Activated CD4-positive, alpha-beta memory T cell treated with anti-CD3 and anti-CD28 coated beads for 36 hours (primary cell): ENCODE results near the gene CLEC2L. TPM values are rescaled to one million over a fixed set of nuclear protein-coding genes. Genes with fewer than 3 reads are reported as not detected.

Experiments used
- CTCF ChIA-PET: fragments of 350-600 bp; sonication (Branson Sonifier 250); formaldehyde crosslinking; loops from one replicate; lab custom pipeline; 2021; ENCODE audit warnings: antibody characterized with exemption, inconsistent platforms; lab: Charles Lee
- POLR2A ChIA-PET: fragments of 350-600 bp; sonication (Branson Sonifier 250); formaldehyde crosslinking; loops from one replicate; lab custom pipeline; 2021; ENCODE audit warnings: antibody characterized with exemption; lab: Charles Lee
- DNase-seq: peaks from one replicate; pipeline ENCODE4 v3.0.0-alpha.2; 2020
- H3K27ac Mint-ChIP-seq: one replicate; pipeline ENCODE4 v1.8.0; 2021; ENCODE audit warnings: mixed read lengths
- H3K27me3 Mint-ChIP-seq: one replicate; pipeline ENCODE4 v1.8.0; 2021; ENCODE audit warnings: mixed read lengths
- H3K36me3 Mint-ChIP-seq: one replicate; pipeline ENCODE4 v1.8.0; 2021; ENCODE audit warnings: mixed read lengths
- H3K4me1 Mint-ChIP-seq: one replicate; pipeline ENCODE4 v1.8.0; 2021; ENCODE audit warnings: low read depth, mixed read lengths
- H3K4me3 Mint-ChIP-seq: one replicate; pipeline ENCODE4 v1.8.0; 2021; ENCODE audit warnings: mild to moderate bottlenecking, mixed read lengths
- H3K9me3 Mint-ChIP-seq: one replicate; pipeline ENCODE4 v1.8.0; 2021; ENCODE audit warnings: mixed read lengths
- intact Hi-C: fragments of 100-400 bp; cut with micrococcal nuclease; formaldehyde crosslinking; loops from one replicate; pipeline ENCODE4 v1.15.1; 2023
- total RNA-seq, 2 experiments: library from RNA; stranded (reverse); gene quantifications; one replicate each; pipeline ENCODE4 v1.2.3, GENCODE V29; 2021

The CLEC2L gene
- total RNA-seq, 2 experiments from 2014 or later = not detected

- no peak for DNase-seq
- no peaks in the 10 kb centered on the region for H3K27me3 Mint-ChIP-seq
- H3K36me3 Mint-ChIP-seq = peaks cover 9% of the 10 kb centered on the region
- no peak overlapping the region for H3K27ac Mint-ChIP-seq
- POLR2A ChIA-PET = no interaction called here
- H3K9me3 Mint-ChIP-seq = no peaks in the 10 kb centered on the region
- no peak overlapping the region for H3K4me3 Mint-ChIP-seq
- CTCF ChIA-PET = no interaction called here
- no peaks in the 10 kb centered on the region for H3K4me1 Mint-ChIP-seq
- intact Hi-C loops = no loop called here
Measured at GRCh38 chr7:139572704-139573385, 49.4 kb downstream of the CLEC2L start.

- no peak for DNase-seq
- Mint-ChIP-seq H3K27me3 (no peaks in the 10 kb centered on the region), H3K9me3 (no peaks in the 10 kb centered on the region), H3K4me3 (no peak overlapping the region), H3K4me1 (no peaks in the 10 kb centered on the region), H3K27ac (no peak overlapping the region), H3K36me3 (peaks cover 10% of the 10 kb centered on the region)
- ChIA-PET CTCF (no interaction called here), POLR2A (no interaction called here)
- intact Hi-C loops = no loop called here
Measured at GRCh38 chr7:139573871-139574270, 50.4 kb downstream of the CLEC2L start.

- Mint-ChIP-seq H3K4me3 (no peak overlapping the region), H3K9me3 (no peaks in the 10 kb centered on the region), H3K4me1 (no peaks in the 10 kb centered on the region), H3K27me3 (no peaks in the 10 kb centered on the region), H3K36me3 (peaks cover 10% of the 10 kb centered on the region), H3K27ac (no peak overlapping the region)
- intact Hi-C loops = no loop called here
- CTCF ChIA-PET = no interaction called here
- DNase-seq = no peak
- POLR2A ChIA-PET = no interaction called here
Measured at GRCh38 chr7:139574618-139575337, 51.3 kb downstream of the CLEC2L start.

GRCh38 chr7:139575338-139575680, 51.8 kb downstream of the CLEC2L start:
- Mint-ChIP-seq H3K9me3 (no peaks in the 10 kb centered on the region), H3K4me1 (no peaks in the 10 kb centered on the region), H3K36me3 (peaks cover 10% of the 10 kb centered on the region), H3K27me3 (no peaks in the 10 kb centered on the region), H3K27ac (no peak overlapping the region), H3K4me3 (no peak overlapping the region)
- no peak for DNase-seq
- ChIA-PET CTCF (no interaction called here), POLR2A (no interaction called here)
- intact Hi-C loops = no loop called here

GRCh38 chr7:139576179-139576973, 52.9 kb downstream of the CLEC2L start:
- no peaks in the 10 kb centered on the region for H3K4me1 Mint-ChIP-seq
- ChIA-PET POLR2A (no interaction called here), CTCF (no interaction called here)
- no peak overlapping the region for H3K27ac Mint-ChIP-seq
- no peak for DNase-seq
- H3K9me3 Mint-ChIP-seq = no peaks in the 10 kb centered on the region
- intact Hi-C loops = no loop called here
- no peak overlapping the region for H3K4me3 Mint-ChIP-seq
- peaks cover 8% of the 10 kb centered on the region for H3K36me3 Mint-ChIP-seq
- H3K27me3 Mint-ChIP-seq = no peaks in the 10 kb centered on the region

- Mint-ChIP-seq H3K36me3 (peaks cover 7% of the 10 kb centered on the region), H3K4me3 (no peak overlapping the region), H3K9me3 (no peaks in the 10 kb centered on the region), H3K4me1 (no peaks in the 10 kb centered on the region), H3K27ac (no peak overlapping the region), H3K27me3 (no peaks in the 10 kb centered on the region)
- intact Hi-C loops = no loop called here
- ChIA-PET POLR2A (no interaction called here), CTCF (interaction anchor here (0.7 to 1.0 kb wide), 3 partner anchors 22 to 427 kb away, joined by 3 to 4 read pairs (median 3); no protein-coding TSS in a partner anchor)
- DNase-seq = no peak
Measured at GRCh38 chr7:139580435-139580834, 57.0 kb downstream of the CLEC2L start.

- POLR2A ChIA-PET = no interaction called here
- Mint-ChIP-seq H3K36me3 (peaks cover 12% of the 10 kb centered on the region), H3K27me3 (no peaks in the 10 kb centered on the region), H3K27ac (no peak overlapping the region), H3K9me3 (no peaks in the 10 kb centered on the region), H3K4me1 (no peaks in the 10 kb centered on the region), H3K4me3 (no peak overlapping the region)
- DNase-seq = no peak
- intact Hi-C loops = no loop called here
- CTCF ChIA-PET = interaction anchor here (0.7 to 2.2 kb wide), 3 partner anchors 12 to 193 kb away, joined by 3 to 10 read pairs (median 3); no protein-coding TSS in a partner anchor
Measured at GRCh38 chr7:139582130-139582650, 58.7 kb downstream of the CLEC2L start.

GRCh38 chr7:139582671-139583155, 59.2 kb downstream of the CLEC2L start:
- Mint-ChIP-seq H3K27ac (no peak overlapping the region), H3K27me3 (no peaks in the 10 kb centered on the region), H3K4me1 (no peaks in the 10 kb centered on the region), H3K4me3 (no peak overlapping the region), H3K9me3 (no peaks in the 10 kb centered on the region), H3K36me3 (peaks cover 12% of the 10 kb centered on the region)
- no peak for DNase-seq
- POLR2A ChIA-PET = no interaction called here
- CTCF ChIA-PET = interaction anchor here (0.7 to 2.2 kb wide), 3 partner anchors 11 to 192 kb away, joined by 3 to 10 read pairs (median 3); no protein-coding TSS in a partner anchor
- intact Hi-C loops = no loop called here

- H3K9me3 Mint-ChIP-seq = no peaks in the 10 kb centered on the region
- no peak overlapping the region for H3K27ac Mint-ChIP-seq
- no peaks in the 10 kb centered on the region for H3K27me3 Mint-ChIP-seq
- POLR2A ChIA-PET = no interaction called here
- CTCF ChIA-PET = interaction anchor here (1.2 kb wide), 1 partner anchor 17 kb away, joined by 4 read pairs; no protein-coding TSS in a partner anchor
- intact Hi-C loops = no loop called here
- peaks cover 11% of the 10 kb centered on the region for H3K36me3 Mint-ChIP-seq
- H3K4me3 Mint-ChIP-seq = no peak overlapping the region
- DNase-seq = no peak
- no peaks in the 10 kb centered on the region for H3K4me1 Mint-ChIP-seq
Measured at GRCh38 chr7:139583826-139584553, 60.5 kb downstream of the CLEC2L start.

GRCh38 chr7:139585042-139585441, 61.6 kb downstream of the CLEC2L start:
- CTCF ChIA-PET = interaction anchor here (1.2 kb wide), 1 partner anchor 16 kb away, joined by 4 read pairs; no protein-coding TSS in a partner anchor
- peaks cover 4% of the 10 kb centered on the region for H3K4me1 Mint-ChIP-seq
- POLR2A ChIA-PET = interaction anchor here (0.7 kb wide), 1 partner anchor 524 kb away, joined by 3 read pairs; no protein-coding TSS in a partner anchor
- DNase-seq = no peak
- intact Hi-C loops = no loop called here
- H3K27ac Mint-ChIP-seq = no peak overlapping the region
- H3K27me3 Mint-ChIP-seq = no peaks in the 10 kb centered on the region
- no peak overlapping the region for H3K4me3 Mint-ChIP-seq
- H3K36me3 Mint-ChIP-seq = peaks cover 14% of the 10 kb centered on the region
- H3K9me3 Mint-ChIP-seq = no peaks in the 10 kb centered on the region

- H3K27ac Mint-ChIP-seq = no peak overlapping the region
- no peak overlapping the region for H3K4me3 Mint-ChIP-seq
- CTCF ChIA-PET = no interaction called here
- no peaks in the 10 kb centered on the region for H3K27me3 Mint-ChIP-seq
- no peaks in the 10 kb centered on the region for H3K9me3 Mint-ChIP-seq
- POLR2A ChIA-PET = no interaction called here
- no peak for DNase-seq
- H3K4me1 Mint-ChIP-seq = peaks cover 4% of the 10 kb centered on the region
- H3K36me3 Mint-ChIP-seq = peaks cover 15% of the 10 kb centered on the region
- intact Hi-C loops = no loop called here
Measured at GRCh38 chr7:139586286-139586685, 62.8 kb downstream of the CLEC2L start.
